Measurements from ENCODE around the gene NDUFA11.
"Not testable (repeated sequence)": the region's sequence is repeated elsewhere in the genome, so short reads cannot be mapped to it uniquely, and the experiment has no call there.

Gene NDUFA11

GRCh38 chr19:5893907-5894703 is 9.5 kb downstream of the NDUFA11 start:
- no peak overlapping the region for H3K27ac Mint-ChIP-seq
- CTCF ChIA-PET, result interaction anchor here (4.1 kb wide), 1 partner anchor 90 kb away, joined by 25 read pairs; no protein-coding TSS in a partner anchor
- H3K36me3 Mint-ChIP-seq, result peaks cover 3% of the 10 kb centered on the region
- H3K4me3 Mint-ChIP-seq, result no peak overlapping the region
- H3K4me1 Mint-ChIP-seq, result no peaks in the 10 kb centered on the region
- H3K27me3 Mint-ChIP-seq, result peaks cover 24% of the 10 kb centered on the region
- H3K9me3 Mint-ChIP-seq, result no peaks in the 10 kb centered on the region
- DNase-seq, result no peak

- Mint-ChIP-seq H3K4me1 (no peaks in the 10 kb centered on the region), H3K27ac (no peak overlapping the region), H3K27me3 (peaks cover 25% of the 10 kb centered on the region), H3K9me3 (no peaks in the 10 kb centered on the region), H3K36me3 (peaks cover 3% of the 10 kb centered on the region), H3K4me3 (no peak overlapping the region)
- CTCF ChIA-PET, result interaction anchor here (0.6 to 4.1 kb wide), 2 partner anchors 89 to 165 kb away, joined by 3 to 25 read pairs; no protein-coding TSS in a partner anchor
- no peak for DNase-seq
Measured at GRCh38 chr19:5893296-5893903, 10.2 kb downstream of the NDUFA11 start.

DNA sequence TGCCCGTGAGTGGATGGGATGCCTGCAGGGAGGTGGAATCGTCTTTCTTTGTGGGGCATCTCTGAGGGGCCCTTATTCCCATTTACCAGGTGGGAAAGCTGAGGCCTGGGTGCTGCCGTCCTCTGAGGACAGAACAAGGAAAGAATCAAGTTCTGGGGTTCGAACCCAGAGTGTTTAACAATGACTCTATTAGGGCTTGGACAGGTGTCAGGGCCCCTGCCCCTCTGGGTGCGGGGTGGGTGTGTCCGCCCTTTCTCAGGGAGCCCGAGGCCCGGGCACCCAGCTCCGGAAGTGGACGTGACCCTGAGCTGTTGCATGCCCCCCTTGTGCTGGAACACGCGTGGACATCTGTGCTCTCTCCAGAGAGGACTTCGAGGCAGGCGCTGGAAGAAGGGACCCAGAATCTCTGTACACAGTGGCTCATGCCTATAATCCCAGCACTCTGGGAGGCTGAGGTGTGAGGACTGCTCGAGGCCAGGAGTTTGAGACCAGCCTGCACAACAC is 10.8 kb downstream of the NDUFA11 start:
- H3K27ac Mint-ChIP-seq, result no peak overlapping the region
- H3K4me3 Mint-ChIP-seq, result no peak overlapping the region
- DNase-seq, result no peak
- no peaks in the 10 kb centered on the region for H3K4me1 Mint-ChIP-seq
- CTCF ChIA-PET, result interaction anchor here (0.6 to 4.1 kb wide), 2 partner anchors 89 to 165 kb away, joined by 3 to 25 read pairs; no protein-coding TSS in a partner anchor
- peaks cover 25% of the 10 kb centered on the region for H3K27me3 Mint-ChIP-seq
- H3K9me3 Mint-ChIP-seq, result no peaks in the 10 kb centered on the region
- H3K36me3 Mint-ChIP-seq, result peaks cover 3% of the 10 kb centered on the region

DNA sequence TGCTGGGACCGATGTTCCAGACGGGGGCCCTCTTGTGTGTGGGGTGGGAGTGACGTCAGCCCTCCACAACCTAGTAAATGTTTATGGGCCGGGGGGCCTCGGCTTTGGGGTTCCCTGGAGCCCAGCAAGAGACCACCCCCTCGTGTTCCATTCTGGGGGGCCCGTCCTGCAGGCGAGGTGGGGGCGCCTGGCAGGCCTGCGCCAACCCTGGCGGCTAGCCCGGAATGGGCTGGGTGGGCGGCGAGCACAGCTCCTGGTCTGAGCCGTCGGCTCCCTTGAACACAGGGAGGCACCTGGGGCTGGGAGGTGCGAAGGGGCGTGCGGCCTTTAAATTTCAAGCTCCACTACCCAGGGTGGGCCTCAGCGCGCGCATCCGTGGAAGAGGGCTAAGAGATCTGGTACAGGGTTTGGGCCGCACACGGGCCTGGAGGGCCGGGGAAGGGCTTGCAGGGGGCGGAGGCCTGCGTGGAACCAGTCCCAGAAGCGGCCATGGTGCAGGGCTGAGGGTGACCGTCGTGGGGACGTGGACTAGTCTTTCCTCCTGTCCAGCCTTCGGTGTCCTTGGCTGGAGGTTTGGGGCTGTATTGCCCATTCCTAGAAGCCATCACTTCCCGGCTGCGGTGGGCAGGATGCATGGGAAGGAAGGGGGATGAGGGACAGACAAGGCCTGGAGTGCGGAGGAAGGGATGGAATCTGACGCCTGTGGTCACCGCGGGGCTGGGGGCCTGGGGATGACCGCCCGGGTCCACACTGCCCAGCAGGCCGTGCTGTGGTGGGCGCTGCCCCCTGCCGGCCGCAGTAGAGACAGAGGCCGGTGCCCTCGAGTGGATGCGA is 11.4 kb downstream of the NDUFA11 start:
- no peaks in the 10 kb centered on the region for H3K9me3 Mint-ChIP-seq
- peaks cover 3% of the 10 kb centered on the region for H3K36me3 Mint-ChIP-seq
- CTCF ChIA-PET, result interaction anchor here (4.1 kb wide), 1 partner anchor 88 kb away, joined by 25 read pairs; no protein-coding TSS in a partner anchor
- no peak overlapping the region for H3K27ac Mint-ChIP-seq
- H3K4me1 Mint-ChIP-seq, result no peaks in the 10 kb centered on the region
- DNase-seq, result no peak
- no peak overlapping the region for H3K4me3 Mint-ChIP-seq
- peaks cover 25% of the 10 kb centered on the region for H3K27me3 Mint-ChIP-seq

DNA sequence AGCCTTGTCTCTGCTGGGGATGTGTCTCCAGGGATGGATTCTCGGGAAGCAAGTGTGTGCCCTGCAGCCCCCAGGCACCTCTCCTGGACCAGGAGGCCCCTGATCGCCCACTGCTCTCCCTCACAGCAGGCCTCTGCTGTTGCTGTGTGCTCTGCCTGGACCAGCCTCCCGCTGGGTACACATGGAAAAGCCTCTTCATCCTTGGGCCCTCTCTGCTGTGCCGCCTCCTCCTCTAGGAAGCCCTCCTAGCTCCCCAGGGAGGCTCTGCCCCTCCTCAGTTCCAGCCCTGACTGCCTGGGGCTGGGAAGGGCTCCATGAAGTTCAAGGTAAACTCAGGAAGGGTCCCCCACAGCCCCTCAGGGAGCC is 12.0 kb downstream of the NDUFA11 start:
- peaks cover 3% of the 10 kb centered on the region for H3K36me3 Mint-ChIP-seq
- CTCF ChIA-PET, result interaction anchor here (4.1 kb wide), 1 partner anchor 87 kb away, joined by 25 read pairs; no protein-coding TSS in a partner anchor
- no peaks in the 10 kb centered on the region for H3K9me3 Mint-ChIP-seq
- H3K4me3 Mint-ChIP-seq, result no peak overlapping the region
- H3K27ac Mint-ChIP-seq, result no peak overlapping the region
- H3K27me3 Mint-ChIP-seq, result peaks cover 25% of the 10 kb centered on the region
- H3K4me1 Mint-ChIP-seq, result no peaks in the 10 kb centered on the region
- no peak for DNase-seq

DNA sequence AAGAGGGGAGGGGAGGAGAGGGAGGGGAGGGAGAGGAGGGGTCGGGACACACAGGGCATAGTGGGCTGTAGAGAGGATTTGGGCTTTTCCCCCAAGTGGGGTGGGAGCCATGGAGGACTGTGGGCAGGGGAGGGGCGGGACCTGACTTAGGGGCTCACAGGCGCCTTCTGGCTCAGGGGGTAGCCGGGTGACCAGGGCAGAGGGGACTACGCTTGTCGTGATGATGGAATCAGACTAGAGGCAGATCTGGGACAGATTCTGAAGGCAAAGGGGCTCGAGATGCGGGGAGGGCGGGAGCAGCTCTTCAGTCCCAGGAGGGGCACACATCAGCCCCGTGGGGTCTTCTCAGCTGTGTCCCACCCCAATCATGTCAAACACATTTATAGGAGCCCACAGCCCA is 13.5 kb downstream of the NDUFA11 start:
- no peak for DNase-seq
- Mint-ChIP-seq H3K9me3 (no peaks in the 10 kb centered on the region), H3K4me1 (no peaks in the 10 kb centered on the region), H3K4me3 (no peak overlapping the region), H3K27ac (no peak overlapping the region), H3K36me3 (no peaks in the 10 kb centered on the region), H3K27me3 (peaks cover 25% of the 10 kb centered on the region)
- CTCF ChIA-PET, result interaction anchor here (4.1 kb wide), 1 partner anchor 86 kb away, joined by 25 read pairs; no protein-coding TSS in a partner anchor

GRCh38 chr19:5889288-5889971 is 14.2 kb downstream of the NDUFA11 start:
- Mint-ChIP-seq H3K27me3 (peaks cover 25% of the 10 kb centered on the region), H3K4me3 (no peak overlapping the region), H3K36me3 (no peaks in the 10 kb centered on the region), H3K4me1 (no peaks in the 10 kb centered on the region), H3K27ac (no peak overlapping the region), H3K9me3 (no peaks in the 10 kb centered on the region)
- DNase-seq, result no peak
- CTCF ChIA-PET, result interaction anchor here (4.1 kb wide), 1 partner anchor 85 kb away, joined by 25 read pairs; no protein-coding TSS in a partner anchor

- not testable (repeated sequence) for H3K9me3 Mint-ChIP-seq, DNase-seq, H3K4me1 Mint-ChIP-seq, H3K4me3 Mint-ChIP-seq, H3K36me3 Mint-ChIP-seq, H3K27ac Mint-ChIP-seq
- CTCF ChIA-PET, result interaction anchor here (0.8 kb wide), 1 partner anchor 80 kb away, joined by 3 read pairs; no protein-coding TSS in a partner anchor
- peaks cover 43% of the 10 kb centered on the region for H3K27me3 Mint-ChIP-seq
Measured at GRCh38 chr19:5884065-5884811, 19.4 kb downstream of the NDUFA11 start.

GRCh38 chr19:5883157-5883873 is 20.3 kb downstream of the NDUFA11 start:
- not testable (repeated sequence) for H3K9me3 Mint-ChIP-seq, H3K4me1 Mint-ChIP-seq, DNase-seq, H3K4me3 Mint-ChIP-seq, H3K36me3 Mint-ChIP-seq, H3K27ac Mint-ChIP-seq
- CTCF ChIA-PET, result interaction anchor here (0.7 to 0.9 kb wide), 3 partner anchors 79 to 745 kb away, joined by 3 read pairs; no protein-coding TSS in a partner anchor
- H3K27me3 Mint-ChIP-seq, result peaks cover 50% of the 10 kb centered on the region

DNA sequence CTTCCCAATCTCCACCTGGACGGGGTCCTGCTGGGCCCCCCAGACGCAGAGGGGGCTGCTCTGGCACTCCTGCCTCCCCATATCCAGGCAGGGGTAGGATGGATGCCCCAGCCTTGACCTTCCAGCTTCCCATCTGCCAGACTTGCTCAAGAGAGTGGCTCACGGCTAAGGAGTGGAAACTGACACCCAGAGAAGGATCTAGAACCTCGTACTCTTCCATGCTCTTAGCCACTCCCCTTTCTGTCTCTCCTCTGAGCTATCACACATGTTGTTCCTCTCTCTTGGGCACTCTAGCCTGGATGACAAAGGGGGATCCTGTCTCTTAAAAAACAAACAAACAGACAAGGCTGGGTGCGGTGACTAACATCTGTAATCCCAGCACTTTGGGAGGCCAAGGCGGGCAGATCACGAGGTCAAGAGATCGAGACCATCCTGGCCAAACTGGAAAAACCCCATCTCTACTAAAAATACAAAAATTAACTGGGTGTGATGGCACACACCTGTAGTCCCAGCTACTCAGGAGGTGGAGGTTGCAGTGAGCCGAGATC is 21.1 kb downstream of the NDUFA11 start:
- H3K9me3 Mint-ChIP-seq, result no peaks in the 10 kb centered on the region
- H3K4me3 Mint-ChIP-seq, result no peak overlapping the region
- no peak for DNase-seq
- H3K4me1 Mint-ChIP-seq, result no peaks in the 10 kb centered on the region
- peaks cover 52% of the 10 kb centered on the region for H3K27me3 Mint-ChIP-seq
- no peak overlapping the region for H3K27ac Mint-ChIP-seq
- H3K36me3 Mint-ChIP-seq, result no peaks in the 10 kb centered on the region
- CTCF ChIA-PET, result interaction anchor here (0.9 to 1.2 kb wide), 2 partner anchors 78 to 196 kb away, joined by 3 read pairs; partner anchors contain the start of gene NRTN

GRCh38 chr19:5881543-5882299 is 21.9 kb downstream of the NDUFA11 start:
- no peaks in the 10 kb centered on the region for H3K9me3 Mint-ChIP-seq
- no peak overlapping the region for H3K4me3 Mint-ChIP-seq
- no peaks in the 10 kb centered on the region for H3K4me1 Mint-ChIP-seq
- CTCF ChIA-PET, result interaction anchor here (1.2 kb wide), 1 partner anchor 78 kb away, joined by 3 read pairs; the partner anchor contains the start of gene NRTN
- H3K36me3 Mint-ChIP-seq, result no peaks in the 10 kb centered on the region
- no peak overlapping the region for H3K27ac Mint-ChIP-seq
- peaks cover 55% of the 10 kb centered on the region for H3K27me3 Mint-ChIP-seq
- no peak for DNase-seq

Measured in activated naive CD4-positive, alpha-beta T cell treated with anti-CD3 and anti-CD28 coated beads, Interleukin-2, amount 10 ng/mL, durations not matched to agents 7 days and 5 days (primary cell).